ENCODE measurements around the gene BPIFB3. TPM values are rescaled to one million over a fixed set of nuclear protein-coding genes. Genes with fewer than 3 reads are reported as not detected.

The BPIFB3 gene
- total and polyA plus RNA-seq, 9 of the 15 experiments (the other 6 are each of a cell fraction or from before 2014, with no cell fraction given) = not detected

DNA sequence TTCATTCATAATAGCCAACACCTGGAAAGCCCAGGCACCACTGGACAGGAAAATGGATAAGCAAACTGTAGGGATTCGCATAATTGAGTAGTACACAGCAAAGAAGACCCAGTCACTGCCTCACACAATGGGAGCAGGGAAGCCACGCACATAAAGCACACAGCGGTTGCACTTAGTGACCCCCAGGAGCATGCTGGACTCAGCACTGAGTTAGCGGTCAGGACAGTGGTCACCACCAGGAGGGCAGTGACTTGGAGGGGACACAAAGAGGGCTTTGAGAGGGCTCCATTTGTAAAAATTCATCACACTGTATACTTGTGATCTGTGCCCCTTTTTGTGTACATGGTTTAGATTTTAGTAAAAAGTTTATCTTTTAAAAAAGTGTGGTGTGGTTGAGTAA, 2.4 kb upstream of the BPIFB3 start:
- Histone ChIP-seq H3K27me3 (ENCODE audit: control insufficient read depth in 2 of 2, insufficient read depth in 2 of 2, low read length in 2 of 2) (peaks cover 13 to 49% of the 10 kb centered on the region in 2 experiments; a peak in 4 of 5 replicates), H3K4me3 (no peak overlapping the region), H3K9me3 (replicated peaks; ENCODE audit: control insufficient read depth, insufficient read depth, low read depth, low read length) (no peaks in the 10 kb centered on the region), H3K79me2 (ENCODE audit: control insufficient read depth, insufficient read depth, low read length) (no peaks in the 10 kb centered on the region), H3K4me1 (replicated peaks in 1 of 2; ENCODE audit: control insufficient read depth in 2 of 2, insufficient read depth in 2 of 2, low read length in 2 of 2) (no peaks in the 10 kb centered on the region), H3K4me2 (ENCODE audit: insufficient read depth, low read length) (no peak overlapping the region), H4K20me1 (replicated peaks; ENCODE audit: control insufficient read depth, insufficient read depth, low read length) (no peaks in the 10 kb centered on the region; the same call in 1 of the 2 replicates), H3K9ac (ENCODE audit: insufficient read depth in 1 of 2, low read depth in 2 of 2, low read length in 2 of 2) (no peak overlapping the region), H3K27ac (ENCODE audit: extremely low read depth, low read depth, low read length) (no peak overlapping the region), H3K36me3 (ENCODE audit: control insufficient read depth, insufficient read depth, low read length) (no peaks in the 10 kb centered on the region), H3K9me1 (ENCODE audit: control insufficient read depth, insufficient read depth, low read length) (peaks cover 2% of the 10 kb centered on the region), H2AFZ (ENCODE audit: low read depth, low read length) (no peak overlapping the region)
- no peak for DNase-seq (ENCODE audit: extremely low read depth in 1 of 4, low spot score in 3 of 4)
- in situ Hi-C loops (cut with MboI) (no loop called here), intact Hi-C loops (cut with micrococcal nuclease) (no loop called here)
- ChIA-PET POLR2A (no interaction called here), CTCF (ENCODE audit: low intra/inter-chr PET ratio) (no interaction called here)
- no TSS peak for BruUV-seq (replicated peaks)
- 0% methylated on average over 4 of the region's 4 CpGs for WGBS (ENCODE audit: insufficient coverage, low coverage, missing lambda C conversion rate)
- no peak for ATAC-seq
- FAIRE-seq = no peak
- TF ChIP-seq PCBP2 (IDR thresholded peaks at IDR 0.05; ENCODE audit: low read depth, low read length, poor library complexity, severe bottlenecking) (no peak), ZNF76 (CRISPR knock-in tag; IDR thresholded peaks at IDR 0.05; ENCODE audit: borderline replicate concordance) (no peak), TAF9B (IDR thresholded peaks at IDR 0.05; ENCODE audit: partially characterized antibody) (no peak), ZNF232 (CRISPR knock-in tag; IDR thresholded peaks at IDR 0.05) (no peak), CTBP1 (IDR thresholded peaks at IDR 0.05; ENCODE audit: borderline replicate concordance) (no peak), RBM14 (IDR thresholded peaks at IDR 0.05; ENCODE audit: borderline replicate concordance, insufficient read depth, low read depth, low read length) (no peak), TOE1 (IDR thresholded peaks at IDR 0.05; ENCODE audit: borderline replicate concordance) (no peak), TOE1 (CRISPR knock-in tag; IDR thresholded peaks at IDR 0.05; ENCODE audit: borderline replicate concordance, low read depth) (no peak), MAFG (tag; conservative IDR thresholded peaks at IDR 0.05) (no peak), ZBTB8A (IDR thresholded peaks at IDR 0.05; ENCODE audit: partially characterized antibody) (no peak), ZFP36 (IDR thresholded peaks at IDR 0.05; ENCODE audit: low read depth, low read length, partially characterized antibody) (no peak), ZNF12 (CRISPR knock-in tag; IDR thresholded peaks at IDR 0.05) (no peak), SPI1 (IDR thresholded peaks at IDR 0.05; ENCODE audit: borderline replicate concordance, low read depth, low read length) (no peak), JUN (IDR thresholded peaks at IDR 0.05; ENCODE audit: borderline replicate concordance, low read depth, low read length) (no peak), JUN (CRISPR knock-in tag; IDR thresholded peaks at IDR 0.05; ENCODE audit: borderline replicate concordance) (no peak), ZNF655 (CRISPR knock-in tag; IDR thresholded peaks at IDR 0.05) (no peak)
- TF ChIP-seq, protein P1, sequence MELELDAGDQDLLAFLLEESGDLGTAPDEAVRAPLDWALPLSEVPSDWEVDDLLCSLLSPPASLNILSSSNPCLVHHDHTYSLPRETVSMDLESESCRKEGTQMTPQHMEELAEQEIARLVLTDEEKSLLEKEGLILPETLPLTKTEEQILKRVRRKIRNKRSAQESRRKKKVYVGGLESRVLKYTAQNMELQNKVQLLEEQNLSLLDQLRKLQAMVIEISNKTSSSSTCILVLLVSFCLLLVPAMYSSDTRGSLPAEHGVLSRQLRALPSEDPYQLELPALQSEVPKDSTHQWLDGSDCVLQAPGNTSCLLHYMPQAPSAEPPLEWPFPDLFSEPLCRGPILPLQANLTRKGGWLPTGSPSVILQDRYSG (tag; conservative IDR thresholded peaks at IDR 0.05; ENCODE audit: low read depth) = no peak
